Panc1 (cell line): ENCODE results near the gene CXCL16. TPM values are rescaled to one million over a fixed set of nuclear protein-coding genes. Genes with fewer than 3 reads are reported as not detected.

ENCODE experiments used
- ATAC-seq: fragments of 200-7000 bp; cut with Tn5 transposase; 2 replicates; pipeline ENCODE4 v1.9.1; 2020; ENCODE audit warnings: mild to moderate bottlenecking, moderate library complexity
- BruUV-seq: library from RNA; stranded (reverse); fragments of 400-500 nt; replicated peaks from 2 replicates; lab custom pipeline; 2021; lab: Mats Ljungman, UMichigan
- CTCF ChIA-PET: fragments of 300-600 bp; sonication (Branson Sonifier 250); formaldehyde crosslinking; loops from one replicate; lab custom pipeline; 2022; ENCODE audit warnings: antibody characterized with exemption; lab: Charles Lee
- POLR2A ChIA-PET: fragments of 300-600 bp; sonication (Branson Sonifier 250); formaldehyde crosslinking; loops from one replicate; lab custom pipeline; 2022; ENCODE audit warnings: antibody characterized with exemption; lab: Charles Lee
- DNase-seq: peaks from one replicate; pipeline ENCODE4 v3.0.0-alpha.2; 2010; ENCODE audit warnings: low read depth, low spot score
- H3K27ac ChIP-seq: 2 replicates; pipeline ENCODE4 v1.5.1; 2011; ENCODE audit warnings: mild to moderate bottlenecking, low read length, inconsistent platforms
- H3K27me3 ChIP-seq: fragments of 200-500 bp; sonication (Bioruptor generic); 2 replicates; pipeline ENCODE4 v1.6.0; 2014; ENCODE audit warnings: low read length, inconsistent platforms; ENCODE audit not compliant: control insufficient read depth, insufficient read depth
- H3K36me3 ChIP-seq: fragments of 200-500 bp; sonication (Bioruptor generic); 2 replicates; pipeline ENCODE4 v1.5.1; 2014; ENCODE audit warnings: inconsistent platforms, mild to moderate bottlenecking, low read length, moderate library complexity; ENCODE audit not compliant: control insufficient read depth, insufficient read depth
- H3K4me1 ChIP-seq: 2 replicates; pipeline ENCODE4 v1.5.1; 2011; ENCODE audit warnings: inconsistent platforms, mild to moderate bottlenecking, low read length, moderate library complexity; ENCODE audit not compliant: control insufficient read depth, insufficient read depth
- H3K4me3 ChIP-seq, 2 experiments: 2 replicates each; pipeline ENCODE4 v1.5.1; 2011 to 2012; ENCODE audit warnings: low read depth in 2 of 2, low read length in 2 of 2, mild to moderate bottlenecking in 2 of 2, inconsistent platforms in 1 of 2, moderate library complexity in 1 of 2
- H3K9me3 ChIP-seq: fragments of 200-500 bp; sonication (Bioruptor generic); 2 replicates; pipeline ENCODE4 v1.5.1; 2014; ENCODE audit warnings: low read depth, mild to moderate bottlenecking, inconsistent platforms, low read length, moderate library complexity; ENCODE audit not compliant: control insufficient read depth, insufficient read depth
- POLR2AphosphoS5 ChIP-seq: IDR thresholded peaks from 2 replicates; pipeline ENCODE4 v1.6.1; 2012; ENCODE audit warnings: mild to moderate bottlenecking, low read depth, low read length, moderate library complexity
- SIN3A ChIP-seq: IDR thresholded peaks from 2 replicates; pipeline ENCODE4 v1.6.1; 2012; ENCODE audit warnings: low read depth, mild to moderate bottlenecking, low read length, moderate library complexity, borderline replicate concordance; ENCODE audit not compliant: insufficient read depth
- TCF7L2 ChIP-seq: IDR thresholded peaks from 2 replicates; pipeline ENCODE4 v1.6.1; 2011; ENCODE audit warnings: mild to moderate bottlenecking, low read depth, low read length, inconsistent platforms
- in situ Hi-C: cut with HindIII; loops from 2 replicates; pipeline ENCODE4 v1.10.0; 2016; ENCODE audit warnings: low sequenced_read_pairs, low pct_unique_long_range_greater_than_20kb
- intact Hi-C: fragments of 100-400 bp; cut with micrococcal nuclease; formaldehyde crosslinking; loops from one replicate; pipeline ENCODE4 v1.10.0; 2022; ENCODE audit not compliant: unreplicated experiment
- total RNA-seq: library from RNA; stranded (reverse); gene quantifications from one replicate; pipeline ENCODE4 v1.2.1, GENCODE V29; 2021; ENCODE audit not compliant: unreplicated experiment
- TF ChIP-seq, protein P1 (sequence below), 2 experiments: IDR thresholded peaks; 2 replicates each; pipeline ENCODE4 v1.6.1; 2011 to 2012; ENCODE audit warnings: low read depth in 2 of 2, control low read depth in 1 of 2, low read length in 1 of 2, mild to moderate bottlenecking in 1 of 2, moderate library complexity in 1 of 2; ENCODE audit not compliant: insufficient read depth in 1 of 2
- TF ChIP-seq, protein P2 (sequence below): fragments of 450-650 bp; IDR thresholded peaks from 2 replicates; pipeline ENCODE4 v1.5.1; 2017; ENCODE audit warnings: mild to moderate bottlenecking

Gene CXCL16
- total RNA-seq, 1 experiment from 2014 or later, result 5.3 TPM

DNA sequence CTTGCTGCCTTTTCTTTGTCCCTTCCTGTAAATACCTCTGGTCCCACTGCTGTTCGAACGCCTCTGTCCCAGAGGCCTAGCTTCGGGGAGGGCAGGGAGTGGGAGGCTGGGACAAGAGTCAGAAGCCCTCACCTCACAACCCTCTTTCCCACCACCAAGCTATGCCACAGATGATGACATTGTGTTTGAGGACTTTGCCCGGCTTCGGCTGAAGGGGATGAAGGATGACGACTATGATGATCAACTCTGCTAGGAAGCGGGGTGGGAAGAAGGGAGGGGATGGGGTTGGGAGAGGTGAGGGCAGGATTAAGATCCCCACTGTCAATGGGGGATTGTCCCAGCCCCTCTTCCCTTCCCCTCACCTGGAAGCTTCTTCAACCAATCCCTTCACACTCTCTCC, 18.9 kb downstream of the CXCL16 start:
- no peaks in the 10 kb centered on the region for H3K27me3 ChIP-seq
- in situ Hi-C loops, result no loop called here
- TF ChIP-seq POLR2AphosphoS5, result no peak
- TF ChIP-seq, protein P1, sequence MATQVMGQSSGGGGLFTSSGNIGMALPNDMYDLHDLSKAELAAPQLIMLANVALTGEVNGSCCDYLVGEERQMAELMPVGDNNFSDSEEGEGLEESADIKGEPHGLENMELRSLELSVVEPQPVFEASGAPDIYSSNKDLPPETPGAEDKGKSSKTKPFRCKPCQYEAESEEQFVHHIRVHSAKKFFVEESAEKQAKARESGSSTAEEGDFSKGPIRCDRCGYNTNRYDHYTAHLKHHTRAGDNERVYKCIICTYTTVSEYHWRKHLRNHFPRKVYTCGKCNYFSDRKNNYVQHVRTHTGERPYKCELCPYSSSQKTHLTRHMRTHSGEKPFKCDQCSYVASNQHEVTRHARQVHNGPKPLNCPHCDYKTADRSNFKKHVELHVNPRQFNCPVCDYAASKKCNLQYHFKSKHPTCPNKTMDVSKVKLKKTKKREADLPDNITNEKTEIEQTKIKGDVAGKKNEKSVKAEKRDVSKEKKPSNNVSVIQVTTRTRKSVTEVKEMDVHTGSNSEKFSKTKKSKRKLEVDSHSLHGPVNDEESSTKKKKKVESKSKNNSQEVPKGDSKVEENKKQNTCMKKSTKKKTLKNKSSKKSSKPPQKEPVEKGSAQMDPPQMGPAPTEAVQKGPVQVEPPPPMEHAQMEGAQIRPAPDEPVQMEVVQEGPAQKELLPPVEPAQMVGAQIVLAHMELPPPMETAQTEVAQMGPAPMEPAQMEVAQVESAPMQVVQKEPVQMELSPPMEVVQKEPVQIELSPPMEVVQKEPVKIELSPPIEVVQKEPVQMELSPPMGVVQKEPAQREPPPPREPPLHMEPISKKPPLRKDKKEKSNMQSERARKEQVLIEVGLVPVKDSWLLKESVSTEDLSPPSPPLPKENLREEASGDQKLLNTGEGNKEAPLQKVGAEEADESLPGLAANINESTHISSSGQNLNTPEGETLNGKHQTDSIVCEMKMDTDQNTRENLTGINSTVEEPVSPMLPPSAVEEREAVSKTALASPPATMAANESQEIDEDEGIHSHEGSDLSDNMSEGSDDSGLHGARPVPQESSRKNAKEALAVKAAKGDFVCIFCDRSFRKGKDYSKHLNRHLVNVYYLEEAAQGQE (IDR thresholded peaks at IDR 0.05; ENCODE audit: insufficient read depth in 1 of 2, low read depth in 2 of 2, low read length in 1 of 2), result no peak
- TF ChIP-seq, protein P2, sequence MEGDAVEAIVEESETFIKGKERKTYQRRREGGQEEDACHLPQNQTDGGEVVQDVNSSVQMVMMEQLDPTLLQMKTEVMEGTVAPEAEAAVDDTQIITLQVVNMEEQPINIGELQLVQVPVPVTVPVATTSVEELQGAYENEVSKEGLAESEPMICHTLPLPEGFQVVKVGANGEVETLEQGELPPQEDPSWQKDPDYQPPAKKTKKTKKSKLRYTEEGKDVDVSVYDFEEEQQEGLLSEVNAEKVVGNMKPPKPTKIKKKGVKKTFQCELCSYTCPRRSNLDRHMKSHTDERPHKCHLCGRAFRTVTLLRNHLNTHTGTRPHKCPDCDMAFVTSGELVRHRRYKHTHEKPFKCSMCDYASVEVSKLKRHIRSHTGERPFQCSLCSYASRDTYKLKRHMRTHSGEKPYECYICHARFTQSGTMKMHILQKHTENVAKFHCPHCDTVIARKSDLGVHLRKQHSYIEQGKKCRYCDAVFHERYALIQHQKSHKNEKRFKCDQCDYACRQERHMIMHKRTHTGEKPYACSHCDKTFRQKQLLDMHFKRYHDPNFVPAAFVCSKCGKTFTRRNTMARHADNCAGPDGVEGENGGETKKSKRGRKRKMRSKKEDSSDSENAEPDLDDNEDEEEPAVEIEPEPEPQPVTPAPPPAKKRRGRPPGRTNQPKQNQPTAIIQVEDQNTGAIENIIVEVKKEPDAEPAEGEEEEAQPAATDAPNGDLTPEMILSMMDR, result no peak
- BruUV-seq, result TSS peak; percentile 93
- H3K27ac ChIP-seq, result no peak overlapping the region
- H3K9me3 ChIP-seq, result no peaks in the 10 kb centered on the region
- no peak for ATAC-seq
- ChIA-PET CTCF (no interaction called here), POLR2A (no interaction called here)
- H3K4me1 ChIP-seq, result peaks cover 14% of the 10 kb centered on the region
- no peak overlapping the region for H3K4me3 ChIP-seq
- DNase-seq, result no peak
- H3K36me3 ChIP-seq, result no peaks in the 10 kb centered on the region
- intact Hi-C loops, result no loop called here

DNA sequence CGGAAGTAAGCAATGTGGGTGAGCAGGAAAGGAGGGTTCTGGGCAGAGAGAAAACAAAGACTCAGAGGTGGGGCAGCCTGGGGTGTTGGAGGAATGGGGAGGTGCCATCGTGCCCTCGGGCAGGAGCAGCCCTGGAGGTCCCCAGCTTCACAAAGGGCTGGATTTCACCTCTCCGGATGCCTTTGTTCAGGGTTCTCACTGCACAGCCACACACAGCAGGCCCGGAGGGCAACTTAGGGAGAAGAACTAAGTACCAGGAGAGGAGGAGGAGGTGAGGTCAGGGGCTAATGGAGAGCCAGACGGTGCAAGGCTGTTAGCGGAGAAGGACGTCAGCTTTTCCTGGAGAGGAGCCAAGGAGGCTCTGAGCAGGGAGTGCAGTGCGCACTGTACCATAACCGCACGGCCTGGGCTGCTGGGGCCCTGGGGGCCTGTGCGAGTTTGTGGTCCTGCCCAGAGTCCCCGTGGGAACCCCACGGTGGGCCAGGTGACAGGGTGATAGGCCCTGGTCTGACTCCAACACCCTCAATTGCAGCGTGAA, 20.0 kb downstream of the CXCL16 start:
- ATAC-seq (peak; percentile 40), DNase-seq (no peak)
- no peaks in the 10 kb centered on the region for H3K27me3 ChIP-seq
- no peak overlapping the region for H3K4me3 ChIP-seq
- H3K4me1 ChIP-seq, result peaks cover 14% of the 10 kb centered on the region
- in situ Hi-C loops (no loop called here), intact Hi-C loops (no loop called here)
- H3K9me3 ChIP-seq, result no peaks in the 10 kb centered on the region
- BruUV-seq, result no TSS peak
- H3K27ac ChIP-seq, result no peak overlapping the region
- CTCF ChIA-PET, result no interaction called here
- TF ChIP-seq, protein P2, result no peak
- no peak for TF ChIP-seq POLR2AphosphoS5
- TF ChIP-seq, protein P1 (IDR thresholded peaks at IDR 0.05; ENCODE audit: insufficient read depth in 1 of 2, low read depth in 2 of 2, low read length in 1 of 2), result no peak
- no peak for TF ChIP-seq SIN3A
- no peak for TF ChIP-seq TCF7L2
- no peaks in the 10 kb centered on the region for H3K36me3 ChIP-seq
- POLR2A ChIA-PET, result no interaction called here
